ENCODE data around the gene PPP1R14D.

GRCh38 chr15:40872791-40873693, 44.5 kb upstream of the PPP1R14D start:
- TF ChIP-seq EZH2phosphoT487 (conservative IDR thresholded peaks at IDR 0.05; ENCODE audit: low read length) (no peak), CTCF (IDR thresholded peaks at IDR 0.05; ENCODE audit: insufficient read depth, low read length, poor library complexity, severe bottlenecking) (no peak)

Data from SU-DHL-6 (cell line).